H1 (cell line): ENCODE measurements around the gene ANKS1B. TPM values are rescaled to one million over a fixed set of nuclear protein-coding genes. Genes with fewer than 3 reads are reported as not detected.

Source experiments
- CTCF ChIA-PET: fragments of 300-600 bp; sonication (Branson Sonifier 250); formaldehyde crosslinking; loops from one replicate; lab custom pipeline; 2021; ENCODE audit not compliant: partially characterized antibody; lab: Charles Lee
- POLR2A ChIA-PET: fragments of 300-600 bp; sonication (Branson Sonifier 250); formaldehyde crosslinking; loops from one replicate; lab custom pipeline; 2021; ENCODE audit warnings: inconsistent platforms; ENCODE audit not compliant: partially characterized antibody; lab: Charles Lee
- DNase-seq, 2 experiments: peaks; one replicate each; pipeline versions ENCODE4 v3.0.0 to v3.0.0-alpha.2; 2010 to 2022; ENCODE audit warnings: low spot score in 2 of 2, low read depth in 1 of 2, mixed read lengths in 1 of 2
- FAIRE-seq: peaks from 2 replicates; lab custom pipeline; 2011; peaks lifted over from hg19 to GRCh38; lab: Jason Lieb, UNC
- H2AFZ ChIP-seq: 2 replicates; pipeline ENCODE4 v1.8.1; 2012; ENCODE audit warnings: low read length, inconsistent platforms
- H2AK5ac ChIP-seq: 2 replicates; pipeline ENCODE4 v1.6.1; 2013; ENCODE audit warnings: low read depth, low read length
- H2BK120ac ChIP-seq: replicated peaks from 2 replicates; pipeline ENCODE3; 2013; ENCODE audit warnings: low read depth, low read length, inconsistent platforms
- H2BK12ac ChIP-seq: 2 replicates; pipeline ENCODE4 v1.6.1; 2013; ENCODE audit warnings: low read depth, low read length
- H2BK15ac ChIP-seq: 2 replicates; pipeline ENCODE4 v1.6.1; 2013; ENCODE audit warnings: low read length
- H2BK20ac ChIP-seq: 2 replicates; pipeline ENCODE4 v1.6.1; 2013; ENCODE audit warnings: low read length
- H2BK5ac ChIP-seq: 2 replicates; pipeline ENCODE4 v1.6.1; 2013; ENCODE audit warnings: low read depth, low read length
- H3K14ac ChIP-seq: 2 replicates; pipeline ENCODE4 v1.6.1; 2013; ENCODE audit warnings: inconsistent platforms; ENCODE audit not compliant: insufficient read length
- H3K18ac ChIP-seq: 2 replicates; pipeline ENCODE4 v1.6.1; 2013; ENCODE audit warnings: low read length; ENCODE audit errors: extremely low read depth
- H3K23ac ChIP-seq: 2 replicates; pipeline ENCODE4 v1.6.1; 2013; ENCODE audit warnings: inconsistent platforms; ENCODE audit not compliant: insufficient read length
- H3K23me2 ChIP-seq: 2 replicates; pipeline ENCODE4 v1.6.1; 2013; ENCODE audit warnings: low read depth, low read length
- H3K27ac ChIP-seq: 2 replicates; pipeline ENCODE4 v1.6.1; 2011; ENCODE audit warnings: low read depth, low read length, inconsistent platforms
- H3K27me3 ChIP-seq, 4 experiments: replicated peaks in 1 of 4; 1 replicate in 1 of 4; 2 replicates in 3 of 4; pipeline versions ENCODE4 v1.6.1 to v1.8.1; 2011 to 2013; ENCODE audit warnings: low read length in 3 of 4, mild to moderate bottlenecking in 3 of 4, inconsistent platforms in 2 of 4, mixed read lengths in 2 of 4, moderate library complexity in 1 of 4; ENCODE audit not compliant: control insufficient read depth in 3 of 4, insufficient read depth in 3 of 4; ENCODE audit errors: extremely low read depth in 1 of 4
- H3K36me3 ChIP-seq, 4 experiments: 2 replicates each; pipeline versions ENCODE4 v1.6.1 to v1.8.1; 2011 to 2013; ENCODE audit warnings: mild to moderate bottlenecking in 4 of 4, low read length in 3 of 4, moderate library complexity in 2 of 4, control low read depth in 1 of 4, inconsistent platforms in 1 of 4; ENCODE audit not compliant: insufficient read depth in 4 of 4, control insufficient read depth in 2 of 4
- H3K4ac ChIP-seq: replicated peaks from 2 replicates; pipeline ENCODE3; 2013; ENCODE audit warnings: low read length, low read depth, mixed read lengths, inconsistent platforms; ENCODE audit not compliant: insufficient read length
- H3K4me1 ChIP-seq, 4 experiments: replicated peaks in 1 of 4; 1 replicate in 1 of 4; 2 replicates in 3 of 4; pipeline versions ENCODE4 v1.6.1 to v1.8.1; 2011 to 2013; ENCODE audit warnings: low read length in 3 of 4, inconsistent platforms in 2 of 4, mixed read lengths in 1 of 4; ENCODE audit not compliant: insufficient read depth in 4 of 4, control insufficient read depth in 3 of 4
- H3K4me2 ChIP-seq, 2 experiments: 2 replicates each; pipeline versions ENCODE4 v1.6.1 to v1.8.1; 2011 to 2013; ENCODE audit warnings: low read depth in 2 of 2, low read length in 2 of 2, control low read depth in 1 of 2, inconsistent platforms in 1 of 2, mild to moderate bottlenecking in 1 of 2; ENCODE audit not compliant: insufficient read depth in 1 of 2
- H3K4me3 ChIP-seq, 4 experiments: fragments of 200-600, 300-600 bp in 1 of 4; sonication (generic), shearing (Covaris generic), sonication (Bioruptor Twin) in 1 of 4; 2 replicates each; pipeline versions ENCODE4 v1.5.1 to v1.8.1; 2011 to 2016; ENCODE audit warnings: low read length in 4 of 4, low read depth in 3 of 4, control low read depth in 2 of 4, inconsistent platforms in 2 of 4, mild to moderate bottlenecking in 2 of 4, mixed read lengths in 1 of 4, moderate library complexity in 1 of 4; ENCODE audit not compliant: insufficient read depth in 2 of 4; ENCODE audit errors: extremely low read depth in 1 of 4
- H3K56ac ChIP-seq: replicated peaks from 2 replicates; pipeline ENCODE3; 2013; ENCODE audit warnings: low read depth, mild to moderate bottlenecking, mixed read lengths, low read length, inconsistent platforms; ENCODE audit not compliant: insufficient read length
- H3K79me1 ChIP-seq: 2 replicates; pipeline ENCODE4 v1.6.1; 2013; ENCODE audit warnings: low read depth, low read length, control low read depth
- H3K79me2 ChIP-seq, 2 experiments: 2 replicates each; pipeline versions ENCODE4 v1.6.1 to v1.8.1; 2012 to 2013; ENCODE audit warnings: low read length in 2 of 2, mild to moderate bottlenecking in 2 of 2, inconsistent platforms in 1 of 2; ENCODE audit not compliant: insufficient read depth in 2 of 2, control insufficient read depth in 1 of 2
- H3K9ac ChIP-seq, 4 experiments: replicated peaks in 1 of 4; 1 replicate in 1 of 4; 2 replicates in 3 of 4; pipeline versions ENCODE4 v1.6.1 to v1.8.1; 2011 to 2013; ENCODE audit warnings: low read depth in 3 of 4, low read length in 3 of 4, control low read depth in 2 of 4, mild to moderate bottlenecking in 2 of 4, moderate library complexity in 2 of 4, inconsistent platforms in 1 of 4; ENCODE audit errors: extremely low read depth in 1 of 4
- H3K9me3 ChIP-seq, 2 experiments: 2 replicates each; pipeline versions ENCODE4 v1.6.1 to v1.8.1; 2012 to 2013; ENCODE audit warnings: mild to moderate bottlenecking in 2 of 2, moderate library complexity in 2 of 2, control low read depth in 1 of 2, inconsistent platforms in 1 of 2, low read depth in 1 of 2, low read length in 1 of 2, mixed read lengths in 1 of 2; ENCODE audit not compliant: insufficient read depth in 2 of 2
- H4K20me1 ChIP-seq, 2 experiments: replicated peaks in 1 of 2; 2 replicates each; pipeline versions ENCODE3 to v1.8.1; 2011 to 2013; ENCODE audit warnings: inconsistent platforms in 2 of 2, low read length in 2 of 2, mild to moderate bottlenecking in 1 of 2; ENCODE audit not compliant: insufficient read depth in 2 of 2, control insufficient read depth in 1 of 2
- H4K5ac ChIP-seq: 2 replicates; pipeline ENCODE4 v1.6.1; 2013; ENCODE audit warnings: low read length, low read depth, mixed read lengths, inconsistent platforms; ENCODE audit not compliant: insufficient read length
- H4K8ac ChIP-seq: 2 replicates; pipeline ENCODE4 v1.8.0; 2013; ENCODE audit warnings: mild to moderate bottlenecking, moderate library complexity, low read length, inconsistent platforms; ENCODE audit not compliant: insufficient read depth; ENCODE audit errors: extremely low read depth
- H4K91ac ChIP-seq: replicated peaks from 2 replicates; pipeline ENCODE3; 2013; ENCODE audit warnings: low read length, mixed read lengths, inconsistent platforms; ENCODE audit not compliant: insufficient read length
- RAD21 ChIP-seq, 2 experiments: IDR thresholded peaks in 1 of 2; conservative IDR thresholded peaks in 1 of 2; 2 replicates each; pipeline ENCODE4 v1.6.1; 2011; ENCODE audit warnings: low read depth in 2 of 2, low read length in 2 of 2, improper control_type of control experiment in 1 of 2, inconsistent platforms in 1 of 2, mild to moderate bottlenecking in 1 of 2, moderate library complexity in 1 of 2
- RXRA ChIP-seq: IDR thresholded peaks from 2 replicates; pipeline ENCODE4 v1.6.1; 2011; ENCODE audit warnings: low read depth, mild to moderate bottlenecking, low read length, moderate library complexity; ENCODE audit not compliant: insufficient read depth
- WGBS, 2 experiments: shearing (Covaris generic) in 1 of 2; methylation state at CpG; one replicate each; pipeline versions ENCODE4 v1.1.6 to v1.1.7; 2013 to 2015; ENCODE audit warnings: low lambda C conversion rate in 2 of 2, mixed read lengths in 2 of 2, inconsistent platforms in 1 of 2, low coverage in 1 of 2, missing lambda C conversion rate in 1 of 2; ENCODE audit not compliant: insufficient replicate concordance in 2 of 2, insufficient coverage in 1 of 2, insufficient read length in 1 of 2; ENCODE audit errors: extremely low coverage in 1 of 2, missing lambda C conversion rate in 1 of 2; 5-methylcytosine and 5-hydroxymethylcytosine counted together
- polyA plus RNA-seq, 7 experiments: library from polyadenylated mRNA; depleted of rRNA in 3 of 7; stranded (reverse) in 5 of 7; unstranded in 2 of 7; fragments of >200 nt in 5 of 7; fragments of 200-250 nt in 2 of 7; gene quantifications; 1 replicate in 5 of 7; 2 replicates in 1 of 7; 4 replicates in 1 of 7; pipeline versions ENCODE4 v1.2.1 to v1.2.3, GENCODE V29; 2011 to 2013; ENCODE audit warnings: missing spikeins in 2 of 7, mixed read lengths in 2 of 7
- total RNA-seq: library from RNA; stranded (reverse); fragmentation: NEBNext Ultra II Directional; extraction: Animal tissue kit (Norgen Biotek cat#: 25700); gene quantifications from 2 replicates; pipeline ENCODE4 v1.2.1, GENCODE V29; 2021
- TF ChIP-seq, protein P1 (sequence below), 3 experiments: IDR thresholded peaks; 1 replicate in 2 of 3; 2 replicates in 1 of 3; pipeline versions ENCODE4 v1.5.1 to v1.6.1; 2011; ENCODE audit warnings: low read length in 3 of 3, mild to moderate bottlenecking in 3 of 3, inconsistent platforms in 2 of 3, low read depth in 1 of 3, moderate library complexity in 1 of 3; ENCODE audit not compliant: insufficient read depth in 1 of 3; ENCODE audit errors: control extremely low read depth in 1 of 3

Gene ANKS1B
- total and polyA plus RNA-seq, 2 of the 8 experiments (the other 6 are each of a cell fraction or from before 2014, with no cell fraction given): 2.7 to 6.1 TPM

DNA sequence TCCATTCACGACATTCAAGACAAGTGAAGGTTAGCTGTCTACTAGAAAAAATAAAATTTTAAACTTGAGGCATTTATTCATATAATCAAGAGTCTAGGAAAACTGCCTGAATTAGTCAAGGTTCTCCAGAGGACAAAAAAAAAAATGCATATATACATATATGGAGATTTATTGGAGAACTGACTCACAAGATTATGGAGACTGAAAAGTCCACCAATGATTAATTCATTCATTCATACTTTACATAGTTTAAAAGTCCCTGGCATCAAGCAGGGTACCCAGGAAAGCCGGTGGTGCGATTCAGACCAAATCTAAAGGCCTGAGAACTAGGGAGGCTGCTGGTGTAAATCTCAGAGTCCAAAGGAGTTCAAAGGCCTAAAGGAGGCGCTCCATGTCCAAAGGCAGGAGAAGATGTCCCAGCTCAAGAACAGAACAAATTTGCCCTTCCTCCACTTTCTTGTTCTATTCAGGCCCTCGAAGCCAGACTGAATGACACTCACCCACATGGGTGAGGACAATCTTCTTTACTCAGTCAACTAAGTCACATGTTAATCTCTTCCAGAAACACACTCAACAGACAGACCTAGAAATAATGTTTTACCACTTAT, 64.3 kb downstream of the ANKS1B start:
- Histone ChIP-seq H4K91ac (no peak overlapping the region), H3K36me3 (no peaks in the 10 kb centered on the region), H3K9ac (no peak overlapping the region), H3K56ac (no peak overlapping the region), H4K5ac (no peak overlapping the region), H3K4me3 (no peak overlapping the region), H2BK15ac (no peak overlapping the region), H3K79me2 (no peaks in the 10 kb centered on the region), H2AFZ (no peak overlapping the region), H2BK5ac (no peak overlapping the region), H3K79me1 (no peaks in the 10 kb centered on the region), H2BK120ac (no peak overlapping the region), H3K4me1 (no peaks in the 10 kb centered on the region), H3K27ac (no peak overlapping the region), H3K23me2 (no peaks in the 10 kb centered on the region), H3K18ac (no peak overlapping the region), H2BK20ac (no peak overlapping the region), H3K9me3 (no peaks in the 10 kb centered on the region), H3K23ac (no peak overlapping the region), H2BK12ac (no peak overlapping the region), H4K20me1 (no peaks in the 10 kb centered on the region), H3K4ac (no peak overlapping the region), H4K8ac (no peak overlapping the region), H3K27me3 (no peaks in the 10 kb centered on the region), H2AK5ac (no peak overlapping the region), H3K14ac (no peak overlapping the region), H3K4me2 (no peak overlapping the region)
- TF ChIP-seq RAD21 (IDR thresholded peaks at IDR 0.05 in 1 of 2, conservative IDR thresholded peaks at IDR 0.05 in 1 of 2; ENCODE audit: low read depth in 2 of 2, low read length in 2 of 2) (peak; percentile 38 to 58), RXRA (no peak)
- TF ChIP-seq, protein P1, sequence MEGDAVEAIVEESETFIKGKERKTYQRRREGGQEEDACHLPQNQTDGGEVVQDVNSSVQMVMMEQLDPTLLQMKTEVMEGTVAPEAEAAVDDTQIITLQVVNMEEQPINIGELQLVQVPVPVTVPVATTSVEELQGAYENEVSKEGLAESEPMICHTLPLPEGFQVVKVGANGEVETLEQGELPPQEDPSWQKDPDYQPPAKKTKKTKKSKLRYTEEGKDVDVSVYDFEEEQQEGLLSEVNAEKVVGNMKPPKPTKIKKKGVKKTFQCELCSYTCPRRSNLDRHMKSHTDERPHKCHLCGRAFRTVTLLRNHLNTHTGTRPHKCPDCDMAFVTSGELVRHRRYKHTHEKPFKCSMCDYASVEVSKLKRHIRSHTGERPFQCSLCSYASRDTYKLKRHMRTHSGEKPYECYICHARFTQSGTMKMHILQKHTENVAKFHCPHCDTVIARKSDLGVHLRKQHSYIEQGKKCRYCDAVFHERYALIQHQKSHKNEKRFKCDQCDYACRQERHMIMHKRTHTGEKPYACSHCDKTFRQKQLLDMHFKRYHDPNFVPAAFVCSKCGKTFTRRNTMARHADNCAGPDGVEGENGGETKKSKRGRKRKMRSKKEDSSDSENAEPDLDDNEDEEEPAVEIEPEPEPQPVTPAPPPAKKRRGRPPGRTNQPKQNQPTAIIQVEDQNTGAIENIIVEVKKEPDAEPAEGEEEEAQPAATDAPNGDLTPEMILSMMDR (IDR thresholded peaks at IDR 0.05; ENCODE audit: control extremely low read depth in 1 of 3, insufficient read depth in 1 of 3, low read depth in 1 of 3, low read length in 3 of 3): peak in 2 of 3 experiments; percentile 17 to 24; a peak in 2 of 4 replicates
- DNase-seq (no peak), FAIRE-seq (no peak)
- ChIA-PET POLR2A (no interaction called here), CTCF (interaction anchor here (1.0 kb wide), 2 partner anchors 10 to 13 kb away, joined by 3 read pairs; no protein-coding TSS in a partner anchor)
- 92% methylated on average over 5 of the region's 5 CpGs; no CpG with 5 or more reads in 1 of the 2 experiments for WGBS, 2 experiments
